OCI-LY1 (cell line): ENCODE data around the gene TRIM59.

Source experiments
- EZH2 ChIP-seq: fragments of 200-600 bp; sonication (generic), shearing (Covaris generic); IDR thresholded peaks from 2 replicates; pipeline ENCODE4 v1.8.0; 2017; ENCODE audit warnings: borderline replicate concordance, mixed run types, mild to moderate bottlenecking, antibody characterized with exemption, low read length, moderate library complexity, mixed read lengths
- TF ChIP-seq, protein P1 (sequence below): fragments of 200-600 bp; sonication (generic), shearing (Covaris generic); IDR thresholded peaks from 2 replicates; pipeline ENCODE4 v1.5.1; 2017; ENCODE audit warnings: mild to moderate bottlenecking, antibody characterized with exemption, low read length, moderate library complexity, mixed read lengths

DNA sequence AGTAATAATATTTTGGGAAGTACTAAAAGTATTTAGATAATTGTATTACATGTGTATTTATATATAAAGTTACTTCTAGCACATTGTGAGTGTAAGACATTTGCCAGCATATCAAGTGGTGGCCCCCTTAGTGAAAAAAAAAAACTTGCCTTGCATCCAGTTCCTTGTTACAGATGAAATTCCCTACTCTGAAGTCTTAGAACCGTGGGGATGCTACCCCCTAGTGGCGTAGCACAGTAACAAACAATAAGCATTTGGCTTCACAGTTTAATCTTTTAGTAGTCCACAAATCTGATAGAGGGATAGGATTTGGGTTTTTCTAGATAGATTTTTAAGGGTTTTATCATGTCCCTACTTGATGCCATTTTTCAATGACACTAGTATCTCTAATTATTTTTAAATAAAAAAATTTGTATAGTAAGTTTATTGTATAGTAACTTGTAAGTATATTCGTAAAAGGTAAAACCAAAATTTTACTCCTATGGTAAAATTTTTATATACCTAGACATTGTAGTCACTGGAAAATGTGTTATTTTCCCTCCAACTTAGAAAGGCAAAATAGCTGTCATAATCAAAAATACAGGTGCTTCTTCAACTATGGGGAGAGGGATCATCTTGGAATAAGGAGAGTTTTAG lies 35.9 kb downstream of the TRIM59 start:
- TF ChIP-seq, protein P1, sequence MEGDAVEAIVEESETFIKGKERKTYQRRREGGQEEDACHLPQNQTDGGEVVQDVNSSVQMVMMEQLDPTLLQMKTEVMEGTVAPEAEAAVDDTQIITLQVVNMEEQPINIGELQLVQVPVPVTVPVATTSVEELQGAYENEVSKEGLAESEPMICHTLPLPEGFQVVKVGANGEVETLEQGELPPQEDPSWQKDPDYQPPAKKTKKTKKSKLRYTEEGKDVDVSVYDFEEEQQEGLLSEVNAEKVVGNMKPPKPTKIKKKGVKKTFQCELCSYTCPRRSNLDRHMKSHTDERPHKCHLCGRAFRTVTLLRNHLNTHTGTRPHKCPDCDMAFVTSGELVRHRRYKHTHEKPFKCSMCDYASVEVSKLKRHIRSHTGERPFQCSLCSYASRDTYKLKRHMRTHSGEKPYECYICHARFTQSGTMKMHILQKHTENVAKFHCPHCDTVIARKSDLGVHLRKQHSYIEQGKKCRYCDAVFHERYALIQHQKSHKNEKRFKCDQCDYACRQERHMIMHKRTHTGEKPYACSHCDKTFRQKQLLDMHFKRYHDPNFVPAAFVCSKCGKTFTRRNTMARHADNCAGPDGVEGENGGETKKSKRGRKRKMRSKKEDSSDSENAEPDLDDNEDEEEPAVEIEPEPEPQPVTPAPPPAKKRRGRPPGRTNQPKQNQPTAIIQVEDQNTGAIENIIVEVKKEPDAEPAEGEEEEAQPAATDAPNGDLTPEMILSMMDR, result peak; percentile 95
- TF ChIP-seq EZH2, result no peak
